H1 (cell line): ENCODE data around the gene ZFP36L1.

ENCODE experiments used
- CTCF ChIP-seq, 3 experiments: IDR thresholded peaks; 1 replicate in 2 of 3; 2 replicates in 1 of 3; pipeline versions ENCODE4 v1.5.1 to v1.6.1; 2011; ENCODE audit warnings: low read length in 3 of 3, mild to moderate bottlenecking in 3 of 3, inconsistent platforms in 2 of 3, low read depth in 1 of 3, moderate library complexity in 1 of 3; ENCODE audit not compliant: insufficient read depth in 1 of 3; ENCODE audit errors: control extremely low read depth in 1 of 3
- EP300 ChIP-seq, 2 experiments: IDR thresholded peaks; 1 replicate in 1 of 2; 2 replicates in 1 of 2; pipeline ENCODE4 v1.6.1; 2011 to 2012; ENCODE audit warnings: low read depth in 2 of 2, low read length in 2 of 2, mild to moderate bottlenecking in 2 of 2, borderline replicate concordance in 1 of 2, inconsistent platforms in 1 of 2, moderate library complexity in 1 of 2
- JUND ChIP-seq: IDR thresholded peaks from 2 replicates; pipeline ENCODE4 v1.6.1; 2011; ENCODE audit warnings: mild to moderate bottlenecking, improper control_type of control experiment, low read length
- POLR2A ChIP-seq, 2 experiments: IDR thresholded peaks; 1 replicate in 1 of 2; 2 replicates in 1 of 2; pipeline ENCODE4 v1.6.1; 2011; ENCODE audit warnings: low read depth in 2 of 2, low read length in 2 of 2, mild to moderate bottlenecking in 2 of 2; ENCODE audit errors: control extremely low read depth in 1 of 2
- RAD21 ChIP-seq, 2 experiments: IDR thresholded peaks in 1 of 2; conservative IDR thresholded peaks in 1 of 2; 2 replicates each; pipeline ENCODE4 v1.6.1; 2011; ENCODE audit warnings: low read depth in 2 of 2, low read length in 2 of 2, improper control_type of control experiment in 1 of 2, inconsistent platforms in 1 of 2, mild to moderate bottlenecking in 1 of 2, moderate library complexity in 1 of 2

GRCh38 chr14:68817506-68818212 is 24.8 kb upstream of the ZFP36L1 start:
- TF ChIP-seq CTCF (IDR thresholded peaks at IDR 0.05; ENCODE audit: control extremely low read depth in 1 of 3, insufficient read depth in 1 of 3, low read depth in 1 of 3, low read length in 3 of 3) = no peak
- TF ChIP-seq EP300 (IDR thresholded peaks at IDR 0.05; ENCODE audit: borderline replicate concordance in 1 of 2, low read depth in 2 of 2, low read length in 2 of 2) = no peak
- TF ChIP-seq JUND = no peak
- no peak for TF ChIP-seq POLR2A (IDR thresholded peaks at IDR 0.05; ENCODE audit: control extremely low read depth in 1 of 2, low read depth in 2 of 2, low read length in 2 of 2)
- no peak for TF ChIP-seq RAD21 (IDR thresholded peaks at IDR 0.05 in 1 of 2, conservative IDR thresholded peaks at IDR 0.05 in 1 of 2; ENCODE audit: low read depth in 2 of 2, low read length in 2 of 2)
